Caco-2 (cell line): ENCODE data around the gene P2RY6. TPM values are rescaled to one million over a fixed set of nuclear protein-coding genes. Genes with fewer than 3 reads are reported as not detected.
A peak's percentile ranks its signal among the peaks of the same experiment; 100 is the strongest.

Source experiments
- BruUV-seq: library from RNA; stranded (reverse); fragments of 400-500 nt; replicated peaks from 2 replicates; lab custom pipeline; 2021; lab: Mats Ljungman, UMichigan
- CTCF ChIA-PET: fragments of 300-600 bp; sonication (Branson Sonifier 250); formaldehyde crosslinking; loops from one replicate; lab custom pipeline; 2022; ENCODE audit warnings: antibody characterized with exemption; lab: Charles Lee
- POLR2A ChIA-PET: fragments of 300-600 bp; sonication (Branson Sonifier 250); formaldehyde crosslinking; loops from one replicate; lab custom pipeline; 2022; ENCODE audit warnings: antibody characterized with exemption; lab: Charles Lee
- DNase-seq, 2 experiments: peaks; one replicate each; pipeline versions ENCODE4 v3.0.0 to v3.0.0-alpha.2; 2020 to 2022
- H3K27me3 ChIP-seq: replicated peaks from 2 replicates; pipeline ENCODE4 v1.6.0; 2011; ENCODE audit warnings: low read length; ENCODE audit not compliant: control insufficient read depth, insufficient read depth
- H3K36me3 ChIP-seq: 2 replicates; pipeline ENCODE4 v1.5.1; 2011; ENCODE audit warnings: low read length; ENCODE audit not compliant: control insufficient read depth, insufficient read depth
- H3K4me1 ChIP-seq: fragments of 250-450 bp; sonication (Bioruptor Pico); 2 replicates; pipeline ENCODE4 v1.5.1; 2020; ENCODE audit warnings: mild to moderate bottlenecking
- H3K4me3 ChIP-seq: 2 replicates; pipeline ENCODE4 v1.5.1; 2011; ENCODE audit warnings: low read depth, mild to moderate bottlenecking, control low read depth, low read length
- H3K9me3 ChIP-seq: fragments of 250-450 bp; sonication (Bioruptor Pico); 2 replicates; pipeline ENCODE4 v1.5.1; 2020; ENCODE audit warnings: mild to moderate bottlenecking, moderate library complexity
- H3K27ac Mint-ChIP-seq: one replicate; pipeline ENCODE4 v1.8.0; 2022; ENCODE audit warnings: mixed read lengths; ENCODE audit not compliant: unreplicated experiment
- H3K27me3 Mint-ChIP-seq: one replicate; pipeline ENCODE4 v1.8.0; 2022; ENCODE audit warnings: mixed read lengths; ENCODE audit not compliant: insufficient read depth, unreplicated experiment
- H3K36me3 Mint-ChIP-seq: one replicate; pipeline ENCODE4 v1.8.0; 2022; ENCODE audit warnings: mild to moderate bottlenecking, mixed read lengths; ENCODE audit not compliant: insufficient read depth, unreplicated experiment
- H3K4me1 Mint-ChIP-seq: one replicate; pipeline ENCODE4 v1.8.0; 2022; ENCODE audit warnings: low read depth, mixed read lengths; ENCODE audit not compliant: unreplicated experiment
- H3K4me3 Mint-ChIP-seq: one replicate; pipeline ENCODE4 v1.8.0; 2022; ENCODE audit warnings: mild to moderate bottlenecking, moderate library complexity, mixed read lengths; ENCODE audit not compliant: unreplicated experiment
- H3K9me3 Mint-ChIP-seq: one replicate; pipeline ENCODE4 v1.8.0; 2022; ENCODE audit warnings: mixed read lengths; ENCODE audit not compliant: unreplicated experiment
- intact Hi-C: fragments of 100-400 bp; cut with micrococcal nuclease; formaldehyde crosslinking; loops from one replicate; pipeline ENCODE4 v1.10.0; 2022; ENCODE audit not compliant: unreplicated experiment
- total RNA-seq: library from RNA; stranded (reverse); gene quantifications from 2 replicates; pipeline ENCODE4 v1.2.3, GENCODE V29; 2022
- TF ChIP-seq, protein P1 (sequence below), 2 experiments: fragments of 200-600 bp in 1 of 2; IDR thresholded peaks; 1 replicate in 1 of 2; 2 replicates in 1 of 2; pipeline versions ENCODE4 v1.5.1 to v1.8.0; 2011 to 2022; ENCODE audit warnings: antibody characterized with exemption in 1 of 2, control low read depth in 1 of 2, inconsistent platforms in 1 of 2, low read depth in 1 of 2, low read length in 1 of 2, mild to moderate bottlenecking in 1 of 2, moderate library complexity in 1 of 2; ENCODE audit not compliant: insufficient read depth in 1 of 2, severe bottlenecking in 1 of 2, unreplicated experiment in 1 of 2

The P2RY6 gene
- total RNA-seq, 1 experiment from 2014 or later, result 55.7 TPM

DNA sequence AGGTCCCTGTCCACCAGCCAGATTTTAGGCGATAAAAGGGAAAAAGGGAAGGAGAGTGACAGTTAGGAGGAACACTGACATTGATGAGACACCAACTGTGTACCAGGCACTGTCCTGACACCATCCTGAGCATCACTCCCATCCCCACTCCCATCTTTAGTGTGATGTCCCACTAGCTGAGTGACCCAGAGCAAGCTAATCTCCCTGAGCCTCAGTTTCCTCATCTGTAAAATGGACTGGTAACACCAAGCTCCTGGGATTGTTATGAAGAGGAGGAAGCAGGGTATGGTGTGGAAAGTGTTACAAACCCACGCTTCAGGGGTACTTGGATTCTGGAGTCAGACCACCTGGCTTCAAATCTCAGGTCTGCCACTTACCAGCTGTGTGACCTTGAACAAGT, 8.5 kb upstream of the P2RY6 start:
- H3K4me1 ChIP-seq, result peaks cover 10% of the 10 kb centered on the region
- Mint-ChIP-seq H3K36me3 (no peaks in the 10 kb centered on the region), H3K4me1 (peaks cover 32% of the 10 kb centered on the region), H3K27me3 (no peaks in the 10 kb centered on the region), H3K9me3 (no peaks in the 10 kb centered on the region), H3K27ac (no peak overlapping the region), H3K4me3 (no peak overlapping the region)
- CTCF ChIA-PET, result no interaction called here
- no peak for DNase-seq
- no peaks in the 10 kb centered on the region for H3K9me3 ChIP-seq
- intact Hi-C loops, result no loop called here
- POLR2A ChIA-PET, result no interaction called here
- no TSS peak for BruUV-seq
- H3K27me3 ChIP-seq, result no peaks in the 10 kb centered on the region
- TF ChIP-seq, protein P1, sequence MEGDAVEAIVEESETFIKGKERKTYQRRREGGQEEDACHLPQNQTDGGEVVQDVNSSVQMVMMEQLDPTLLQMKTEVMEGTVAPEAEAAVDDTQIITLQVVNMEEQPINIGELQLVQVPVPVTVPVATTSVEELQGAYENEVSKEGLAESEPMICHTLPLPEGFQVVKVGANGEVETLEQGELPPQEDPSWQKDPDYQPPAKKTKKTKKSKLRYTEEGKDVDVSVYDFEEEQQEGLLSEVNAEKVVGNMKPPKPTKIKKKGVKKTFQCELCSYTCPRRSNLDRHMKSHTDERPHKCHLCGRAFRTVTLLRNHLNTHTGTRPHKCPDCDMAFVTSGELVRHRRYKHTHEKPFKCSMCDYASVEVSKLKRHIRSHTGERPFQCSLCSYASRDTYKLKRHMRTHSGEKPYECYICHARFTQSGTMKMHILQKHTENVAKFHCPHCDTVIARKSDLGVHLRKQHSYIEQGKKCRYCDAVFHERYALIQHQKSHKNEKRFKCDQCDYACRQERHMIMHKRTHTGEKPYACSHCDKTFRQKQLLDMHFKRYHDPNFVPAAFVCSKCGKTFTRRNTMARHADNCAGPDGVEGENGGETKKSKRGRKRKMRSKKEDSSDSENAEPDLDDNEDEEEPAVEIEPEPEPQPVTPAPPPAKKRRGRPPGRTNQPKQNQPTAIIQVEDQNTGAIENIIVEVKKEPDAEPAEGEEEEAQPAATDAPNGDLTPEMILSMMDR (IDR thresholded peaks at IDR 0.05; ENCODE audit: insufficient read depth in 1 of 2, low read depth in 1 of 2, low read length in 1 of 2, severe bottlenecking in 1 of 2, unreplicated experiment in 1 of 2), result no peak
- no peaks in the 10 kb centered on the region for H3K36me3 ChIP-seq
- H3K4me3 ChIP-seq, result no peak overlapping the region

DNA sequence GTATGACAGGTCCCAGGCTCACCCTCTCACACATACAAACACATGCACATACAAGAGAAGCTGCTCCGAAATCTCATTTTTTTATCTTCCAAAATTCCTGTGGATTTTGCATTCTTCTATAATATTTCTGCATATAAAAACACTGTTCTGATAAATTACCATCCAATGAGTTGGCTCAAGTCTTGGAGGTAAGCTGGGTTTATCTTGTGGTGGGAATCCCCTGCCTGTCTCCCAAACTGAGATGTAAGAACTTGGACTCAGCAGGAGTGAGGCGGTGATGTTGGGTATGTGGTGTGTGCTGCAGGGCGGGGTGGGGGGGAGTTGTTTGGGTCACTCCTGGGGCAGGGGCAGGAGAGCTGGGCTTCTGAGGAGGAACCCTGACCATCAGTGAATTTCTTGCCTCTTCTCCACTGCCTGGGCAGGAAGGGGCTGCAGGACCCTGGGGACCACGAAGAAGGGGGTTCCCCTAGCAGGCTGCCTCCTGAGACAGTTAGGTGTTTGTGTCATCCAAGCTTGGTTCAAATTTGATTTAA, 6.8 kb upstream of the P2RY6 start:
- Mint-ChIP-seq H3K27ac (no peak overlapping the region), H3K9me3 (no peaks in the 10 kb centered on the region), H3K4me1 (peaks cover 49% of the 10 kb centered on the region), H3K36me3 (peaks cover 10% of the 10 kb centered on the region), H3K4me3 (no peak overlapping the region), H3K27me3 (no peaks in the 10 kb centered on the region)
- ChIA-PET POLR2A (no interaction called here), CTCF (interaction anchor here (1.1 to 1.2 kb wide), 2 partner anchors 14 to 24 kb away, joined by 3 read pairs; no protein-coding TSS in a partner anchor)
- no peak for DNase-seq
- Histone ChIP-seq H3K27me3 (no peaks in the 10 kb centered on the region), H3K4me3 (no peak overlapping the region), H3K4me1 (peaks cover 27% of the 10 kb centered on the region), H3K36me3 (no peaks in the 10 kb centered on the region), H3K9me3 (no peaks in the 10 kb centered on the region)
- TF ChIP-seq, protein P1 (IDR thresholded peaks at IDR 0.05; ENCODE audit: insufficient read depth in 1 of 2, low read depth in 1 of 2, low read length in 1 of 2, severe bottlenecking in 1 of 2, unreplicated experiment in 1 of 2), result no peak
- no TSS peak for BruUV-seq
- intact Hi-C loops, result no loop called here

DNA sequence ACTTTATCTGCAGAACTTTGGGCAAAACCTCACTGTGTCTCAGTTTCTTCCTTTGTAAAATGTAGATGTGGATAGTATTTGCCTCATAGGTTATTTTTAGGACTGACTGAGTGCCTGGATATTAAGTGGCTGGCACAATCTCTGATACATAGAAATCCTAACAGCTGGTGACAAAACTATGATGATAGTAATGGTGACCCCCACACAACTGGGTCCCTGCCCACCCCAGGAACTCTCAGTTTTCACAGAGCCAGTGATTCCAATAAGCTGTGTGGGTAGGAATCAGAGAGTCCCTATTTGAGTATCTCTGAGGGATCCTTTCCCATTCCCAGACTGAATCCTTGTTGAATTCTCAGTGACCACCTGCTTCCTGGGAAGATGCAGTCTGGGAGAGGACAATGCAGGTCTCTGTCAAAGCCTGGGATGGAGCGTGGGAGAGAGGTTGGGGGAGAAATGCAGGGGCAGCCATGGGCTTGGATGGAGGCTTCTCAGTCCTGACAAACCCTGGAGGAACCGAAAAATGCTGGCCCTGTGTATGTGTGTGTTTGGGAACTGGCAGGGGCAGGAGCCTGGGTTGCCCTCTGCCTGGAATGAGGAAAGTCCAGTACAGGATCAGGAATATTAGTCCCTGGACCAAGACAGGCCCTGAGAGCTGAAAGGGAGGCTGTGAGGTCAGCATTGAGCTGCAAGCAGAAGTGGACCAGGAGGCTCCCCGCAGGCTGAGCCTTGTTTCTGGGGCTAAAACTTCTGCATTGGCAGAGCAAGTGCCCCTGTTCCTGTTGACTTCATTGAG, 6.1 kb upstream of the P2RY6 start:
- intact Hi-C loops, result no loop called here
- H3K9me3 Mint-ChIP-seq, result no peaks in the 10 kb centered on the region
- ChIA-PET CTCF (no interaction called here), POLR2A (interaction anchor here (0.6 kb wide), 1 partner anchor 8 kb away, joined by 3 read pairs; no protein-coding TSS in a partner anchor)
- no TSS peak for BruUV-seq
- peaks cover 55% of the 10 kb centered on the region for H3K4me1 Mint-ChIP-seq
- no peaks in the 10 kb centered on the region for H3K9me3 ChIP-seq
- H3K4me1 ChIP-seq, result peaks cover 34% of the 10 kb centered on the region
- no peaks in the 10 kb centered on the region for H3K36me3 ChIP-seq
- peaks cover 10% of the 10 kb centered on the region for H3K36me3 Mint-ChIP-seq
- H3K4me3 Mint-ChIP-seq, result no peak overlapping the region
- no peaks in the 10 kb centered on the region for H3K27me3 ChIP-seq
- TF ChIP-seq, protein P1 (IDR thresholded peaks at IDR 0.05; ENCODE audit: insufficient read depth in 1 of 2, low read depth in 1 of 2, low read length in 1 of 2, severe bottlenecking in 1 of 2, unreplicated experiment in 1 of 2), result no peak
- H3K27ac Mint-ChIP-seq, result peak overlapping the region; percentile 49
- no peaks in the 10 kb centered on the region for H3K27me3 Mint-ChIP-seq
- no peak overlapping the region for H3K4me3 ChIP-seq
- DNase-seq, result peak in 1 of 2 experiments; percentile 32
